Liver (tissue), 2 donors: ENCODE measurements around the gene NISCH.

Source experiments
- TF ChIP-seq, protein P1 (sequence below): fragments of 150-350 bp; IDR thresholded peaks from 2 replicates; pipeline ENCODE4 v1.5.1; 2017; ENCODE audit warnings: improper control_type of control experiment, low read depth, low read length; ENCODE audit not compliant: missing input control
- TF ChIP-seq, protein P2 (sequence below): IDR thresholded peaks from 2 replicates; pipeline ENCODE4 v1.6.1; 2016; ENCODE audit warnings: antibody characterized with exemption, mild to moderate bottlenecking
- TF ChIP-seq, protein P3 (sequence below): IDR thresholded peaks from 2 replicates; pipeline ENCODE4 v1.6.1; 2016; ENCODE audit warnings: antibody characterized with exemption
- donor health status: healthy.

DNA sequence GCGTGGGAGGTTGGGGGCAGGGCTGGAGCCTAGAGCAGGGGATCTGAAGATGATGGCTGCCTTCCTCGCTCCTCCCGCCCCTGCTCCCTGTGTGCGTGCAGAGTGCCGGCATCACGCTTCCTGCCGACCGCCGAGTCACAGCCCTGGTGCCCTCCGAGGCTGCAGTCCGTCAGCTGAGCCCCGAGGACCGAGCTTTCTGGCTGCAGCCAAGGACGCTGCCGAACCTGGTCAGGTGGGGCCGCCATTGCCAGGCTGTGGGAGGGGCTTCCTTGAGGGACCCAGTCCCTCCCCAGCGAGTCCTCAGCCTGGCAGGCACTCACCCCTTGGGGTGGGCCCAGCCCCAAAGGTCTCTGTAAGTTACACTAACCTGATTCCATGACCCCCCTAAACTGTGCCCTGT is 57.3 kb downstream of the NISCH start:
- TF ChIP-seq, protein P1, sequence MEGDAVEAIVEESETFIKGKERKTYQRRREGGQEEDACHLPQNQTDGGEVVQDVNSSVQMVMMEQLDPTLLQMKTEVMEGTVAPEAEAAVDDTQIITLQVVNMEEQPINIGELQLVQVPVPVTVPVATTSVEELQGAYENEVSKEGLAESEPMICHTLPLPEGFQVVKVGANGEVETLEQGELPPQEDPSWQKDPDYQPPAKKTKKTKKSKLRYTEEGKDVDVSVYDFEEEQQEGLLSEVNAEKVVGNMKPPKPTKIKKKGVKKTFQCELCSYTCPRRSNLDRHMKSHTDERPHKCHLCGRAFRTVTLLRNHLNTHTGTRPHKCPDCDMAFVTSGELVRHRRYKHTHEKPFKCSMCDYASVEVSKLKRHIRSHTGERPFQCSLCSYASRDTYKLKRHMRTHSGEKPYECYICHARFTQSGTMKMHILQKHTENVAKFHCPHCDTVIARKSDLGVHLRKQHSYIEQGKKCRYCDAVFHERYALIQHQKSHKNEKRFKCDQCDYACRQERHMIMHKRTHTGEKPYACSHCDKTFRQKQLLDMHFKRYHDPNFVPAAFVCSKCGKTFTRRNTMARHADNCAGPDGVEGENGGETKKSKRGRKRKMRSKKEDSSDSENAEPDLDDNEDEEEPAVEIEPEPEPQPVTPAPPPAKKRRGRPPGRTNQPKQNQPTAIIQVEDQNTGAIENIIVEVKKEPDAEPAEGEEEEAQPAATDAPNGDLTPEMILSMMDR: no peak
- TF ChIP-seq, protein P2, sequence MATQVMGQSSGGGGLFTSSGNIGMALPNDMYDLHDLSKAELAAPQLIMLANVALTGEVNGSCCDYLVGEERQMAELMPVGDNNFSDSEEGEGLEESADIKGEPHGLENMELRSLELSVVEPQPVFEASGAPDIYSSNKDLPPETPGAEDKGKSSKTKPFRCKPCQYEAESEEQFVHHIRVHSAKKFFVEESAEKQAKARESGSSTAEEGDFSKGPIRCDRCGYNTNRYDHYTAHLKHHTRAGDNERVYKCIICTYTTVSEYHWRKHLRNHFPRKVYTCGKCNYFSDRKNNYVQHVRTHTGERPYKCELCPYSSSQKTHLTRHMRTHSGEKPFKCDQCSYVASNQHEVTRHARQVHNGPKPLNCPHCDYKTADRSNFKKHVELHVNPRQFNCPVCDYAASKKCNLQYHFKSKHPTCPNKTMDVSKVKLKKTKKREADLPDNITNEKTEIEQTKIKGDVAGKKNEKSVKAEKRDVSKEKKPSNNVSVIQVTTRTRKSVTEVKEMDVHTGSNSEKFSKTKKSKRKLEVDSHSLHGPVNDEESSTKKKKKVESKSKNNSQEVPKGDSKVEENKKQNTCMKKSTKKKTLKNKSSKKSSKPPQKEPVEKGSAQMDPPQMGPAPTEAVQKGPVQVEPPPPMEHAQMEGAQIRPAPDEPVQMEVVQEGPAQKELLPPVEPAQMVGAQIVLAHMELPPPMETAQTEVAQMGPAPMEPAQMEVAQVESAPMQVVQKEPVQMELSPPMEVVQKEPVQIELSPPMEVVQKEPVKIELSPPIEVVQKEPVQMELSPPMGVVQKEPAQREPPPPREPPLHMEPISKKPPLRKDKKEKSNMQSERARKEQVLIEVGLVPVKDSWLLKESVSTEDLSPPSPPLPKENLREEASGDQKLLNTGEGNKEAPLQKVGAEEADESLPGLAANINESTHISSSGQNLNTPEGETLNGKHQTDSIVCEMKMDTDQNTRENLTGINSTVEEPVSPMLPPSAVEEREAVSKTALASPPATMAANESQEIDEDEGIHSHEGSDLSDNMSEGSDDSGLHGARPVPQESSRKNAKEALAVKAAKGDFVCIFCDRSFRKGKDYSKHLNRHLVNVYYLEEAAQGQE: no peak
- TF ChIP-seq, protein P3, sequence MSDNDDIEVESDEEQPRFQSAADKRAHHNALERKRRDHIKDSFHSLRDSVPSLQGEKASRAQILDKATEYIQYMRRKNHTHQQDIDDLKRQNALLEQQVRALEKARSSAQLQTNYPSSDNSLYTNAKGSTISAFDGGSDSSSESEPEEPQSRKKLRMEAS: no peak
